Thyroid gland (tissue), 4 donors: ENCODE measurements around the gene WDR70. TPM values are rescaled to one million over a fixed set of nuclear protein-coding genes. Genes with fewer than 3 reads are reported as not detected.
"Not testable (repeated sequence)": the region's sequence is repeated elsewhere in the genome, so short reads cannot be mapped to it uniquely, and the experiment has no call there.

Source experiments
- DNase-seq, 2 donors: peaks; one replicate each; pipeline ENCODE4 v3.0.0-alpha.2; 2019
- H3K27ac ChIP-seq, 3 donors: fragments of 200-600 bp; sonication (generic); 1 replicate in 2 of 3; 2 replicates in 1 of 3; pipeline ENCODE4 v1.5.1; 2016 to 2019; ENCODE audit warnings: mild to moderate bottlenecking in 1 of 3, moderate library complexity in 1 of 3
- H3K27me3 ChIP-seq: fragments of 200-600 bp; sonication (generic); one replicate; pipeline ENCODE4 v1.5.1; 2019
- H3K36me3 ChIP-seq, 2 donors: fragments of 200-600 bp; sonication (generic); one replicate each; pipeline ENCODE4 v1.5.1; 2016 to 2019
- H3K4me1 ChIP-seq, 2 donors: fragments of 200-600 bp; sonication (generic); one replicate each; pipeline ENCODE4 v1.5.1; 2017 to 2019
- H3K4me3 ChIP-seq, 3 donors: fragments of 200-600 bp; sonication (generic); replicated peaks in 1 of 3; 1 replicate in 2 of 3; 2 replicates in 1 of 3; pipeline ENCODE4 v1.5.1; 2016; ENCODE audit warnings: mild to moderate bottlenecking in 1 of 3
- H3K9me3 ChIP-seq: fragments of 200-600 bp; sonication (generic); one replicate; pipeline ENCODE4 v1.5.1; 2017
- CTCF ChIP-seq, 6 experiments: fragments of 200-600 bp in 3 of 6; fragments of 450-650 bp in 3 of 6; sonication (generic) in 3 of 6; IDR thresholded peaks; one replicate each; pipeline ENCODE4 v1.5.1; 2016 to 2019; ENCODE audit warnings: antibody characterized with exemption in 6 of 6, mild to moderate bottlenecking in 2 of 6, inconsistent platforms in 1 of 6, moderate library complexity in 1 of 6
- POLR2A ChIP-seq, 2 donors: fragments of 450-650 bp; IDR thresholded peaks; one replicate each; pipeline ENCODE4 v1.6.1; 2017; ENCODE audit warnings: antibody characterized with exemption in 2 of 2, mild to moderate bottlenecking in 2 of 2, moderate library complexity in 1 of 2
- WGBS, 2 donors: methylation state at CpG; one replicate each; pipeline ENCODE4 v1.1.5; 2017; 5-methylcytosine and 5-hydroxymethylcytosine counted together
- intact Hi-C: fragments of 100-400 bp; cut with DNase I; formaldehyde crosslinking; loops from one replicate; pipeline ENCODE4 v1.15.1; 2023
- total RNA-seq, 4 donors: library from RNA; depleted of rRNA; stranded (reverse); fragments of >200 nt; gene quantifications; one replicate each; pipeline ENCODE4 v1.2.3, GENCODE V29; 2016

The WDR70 gene
- total RNA-seq, 4 donors from 2014 or later = 31.3 to 103 (median 33.5) TPM

- H3K9me3 ChIP-seq = no peaks in the 10 kb centered on the region
- H3K36me3 ChIP-seq = no peaks in the 10 kb centered on the region
- no peaks in the 10 kb centered on the region for H3K27me3 ChIP-seq
- H3K4me1 ChIP-seq = no peaks in the 10 kb centered on the region
- 100% methylated on average over 1 of the region's 1 CpG for WGBS, 2 donors
- intact Hi-C loops = no loop called here
- no peak overlapping the region for H3K4me3 ChIP-seq
- H3K27ac ChIP-seq = no peak overlapping the region
- TF ChIP-seq CTCF (IDR thresholded peaks at IDR 0.05) (no peak), POLR2A (IDR thresholded peaks at IDR 0.05) (no peak)
- DNase-seq = no peak
Observed at GRCh38 chr5:37511646-37512045, 132.5 kb downstream of the WDR70 start.

GRCh38 chr5:37514946-37515345 lies 135.8 kb downstream of the WDR70 start:
- WGBS, 2 donors = 85 to 90% methylated on average over 1 of the region's 1 CpG
- DNase-seq = no peak
- H3K27me3 ChIP-seq = no peaks in the 10 kb centered on the region

GRCh38 chr5:37517686-37518085 lies 138.6 kb downstream of the WDR70 start:
- no peak for TF ChIP-seq POLR2A (IDR thresholded peaks at IDR 0.05)
- TF ChIP-seq CTCF (IDR thresholded peaks at IDR 0.05) = no peak
- intact Hi-C loops = no loop called here
- no peak overlapping the region for H3K27ac ChIP-seq
- DNase-seq = no peak
- WGBS, 2 donors = 97 to 99% methylated on average over 3 of the region's 3 CpGs
- H3K27me3 ChIP-seq = no peaks in the 10 kb centered on the region
- H3K9me3 ChIP-seq = no peaks in the 10 kb centered on the region
- no peaks in the 10 kb centered on the region for H3K4me1 ChIP-seq
- no peaks in the 10 kb centered on the region for H3K36me3 ChIP-seq
- H3K4me3 ChIP-seq = no peak overlapping the region

More at GRCh38 chr5:37514946-37515345, 135.8 kb downstream of the WDR70 start:
- no peaks in the 10 kb centered on the region for H3K36me3 ChIP-seq
- TF ChIP-seq POLR2A (IDR thresholded peaks at IDR 0.05) = no peak
- H3K4me1 ChIP-seq = no peaks in the 10 kb centered on the region
- no peak overlapping the region for H3K4me3 ChIP-seq
- intact Hi-C loops = no loop called here
- H3K9me3 ChIP-seq = no peaks in the 10 kb centered on the region
- H3K27ac ChIP-seq = no peak overlapping the region

- intact Hi-C loops, H3K27me3 ChIP-seq, DNase-seq, H3K9me3 ChIP-seq, H3K4me3 ChIP-seq, H3K4me1 ChIP-seq, H3K27ac ChIP-seq, H3K36me3 ChIP-seq: not testable (repeated sequence)
- 97 to 98% methylated on average over 5 of the region's 5 CpGs for WGBS, 2 donors
Observed at GRCh38 chr5:37518356-37518755, 139.2 kb downstream of the WDR70 start.

- no peaks in the 10 kb centered on the region for H3K4me1 ChIP-seq
- no peaks in the 10 kb centered on the region for H3K27me3 ChIP-seq
- intact Hi-C loops = no loop called here
- TF ChIP-seq CTCF (IDR thresholded peaks at IDR 0.05) (no peak), POLR2A (IDR thresholded peaks at IDR 0.05) (no peak)
- no peak for DNase-seq
- H3K27ac ChIP-seq = no peak overlapping the region
- no peaks in the 10 kb centered on the region for H3K9me3 ChIP-seq
- no peak overlapping the region for H3K4me3 ChIP-seq
- 94 to 98% methylated on average over 23 to 34 of the region's 43 CpGs for whole genome bisulfite sequencing, 2 donors
- no peaks in the 10 kb centered on the region for H3K36me3 ChIP-seq
Observed at GRCh38 chr5:37519304-37519703, 140.2 kb downstream of the WDR70 start.

- DNase-seq = no peak
- Histone ChIP-seq H3K36me3 (no peaks in the 10 kb centered on the region), H3K4me3 (no peak overlapping the region), H3K27me3 (no peaks in the 10 kb centered on the region), H3K9me3 (no peaks in the 10 kb centered on the region), H3K4me1 (no peaks in the 10 kb centered on the region), H3K27ac (no peak overlapping the region)
- no peak for TF ChIP-seq POLR2A (IDR thresholded peaks at IDR 0.05)
- TF ChIP-seq CTCF (IDR thresholded peaks at IDR 0.05) = no peak
- intact Hi-C loops = no loop called here
- 92 to 95% methylated on average over 1 of the region's 1 CpG for WGBS, 2 donors
Observed at GRCh38 chr5:37519807-37520206, 140.7 kb downstream of the WDR70 start.
